ENCODE data around the gene CPT1A. TPM values are rescaled to one million over a fixed set of nuclear protein-coding genes. Genes with fewer than 3 reads are reported as not detected.

Gene CPT1A
- polyA plus RNA-seq, 1 of the 3 experiments (the other 2 are of a cell fraction), result 31.2 TPM

DNA sequence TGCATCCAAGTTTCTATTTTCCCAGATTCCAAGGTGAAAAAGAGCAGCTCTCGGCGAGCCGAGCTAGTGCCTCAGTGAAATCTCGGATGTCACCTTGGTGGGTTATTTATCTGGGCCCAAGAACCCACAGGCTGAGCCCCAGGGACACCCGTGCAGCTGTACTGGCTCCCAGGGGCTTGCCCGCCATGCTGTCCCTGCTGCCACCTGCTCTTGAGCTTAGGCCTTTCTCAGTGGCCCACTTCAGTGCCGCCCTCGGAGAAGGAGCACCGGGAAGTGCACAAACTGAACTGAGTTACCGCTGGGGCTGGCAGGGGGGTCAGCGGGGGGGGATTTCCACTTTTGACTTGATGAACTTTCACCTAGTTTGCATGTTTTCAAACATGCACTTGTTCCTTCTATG lies 27.9 kb downstream of the CPT1A start:
- no peak for DNase-seq
- Histone ChIP-seq H3K9me3 (no peaks in the 10 kb centered on the region), H3K4me1 (ENCODE audit: control insufficient read depth in 1 of 2, insufficient read depth in 2 of 2, low read depth in 1 of 2, low read length in 1 of 2) (peaks cover 0 to 7% of the 10 kb centered on the region in 2 experiments; a peak in 1 of 4 replicates), H3K27ac (ENCODE audit: low read depth in 2 of 2, low read length in 1 of 2) (no peak overlapping the region), H3K4me2 (no peak overlapping the region), H3K9me2 (no peaks in the 10 kb centered on the region), H3K79me2 (ENCODE audit: insufficient read depth) (peaks cover 14% of the 10 kb centered on the region), H4K20me1 (ENCODE audit: insufficient read depth) (peaks cover 33% of the 10 kb centered on the region), H2AFZ (ENCODE audit: low read depth) (no peak overlapping the region), H3K4me3 (ENCODE audit: low read depth in 2 of 2, low read length in 1 of 2) (no peak overlapping the region), H3K36me3 (replicated peaks in 1 of 2; ENCODE audit: control insufficient read depth in 1 of 2, insufficient read depth in 2 of 2, low read length in 1 of 2) (peaks cover 22 to 25% of the 10 kb centered on the region in 2 experiments), H3K9ac (no peak overlapping the region), H3K27me3 (ENCODE audit: insufficient read depth) (no peaks in the 10 kb centered on the region), H3F3A (replicated peaks; ENCODE audit: insufficient read depth) (no peaks in the 10 kb centered on the region)
- CTCF ChIA-PET, result no interaction called here
- no peak for TF ChIP-seq FOXM1 (IDR thresholded peaks at IDR 0.05; ENCODE audit: low read depth)
- TF ChIP-seq ELF1 (IDR thresholded peaks at IDR 0.05), result no peak
- no peak for TF ChIP-seq GATA2 (CRISPR knock-in tag; IDR thresholded peaks at IDR 0.05)
- TF ChIP-seq TEAD4 (IDR thresholded peaks at IDR 0.05; ENCODE audit: borderline replicate concordance, insufficient read depth), result no peak
- no peak for TF ChIP-seq MXI1 (IDR thresholded peaks at IDR 0.05; ENCODE audit: low read depth, low read length)
- no peak for TF ChIP-seq CHD2 (IDR thresholded peaks at IDR 0.05; ENCODE audit: low read length, partially characterized antibody)
- no peak for TF ChIP-seq TCF12 (IDR thresholded peaks at IDR 0.05)
- TF ChIP-seq, protein P1, sequence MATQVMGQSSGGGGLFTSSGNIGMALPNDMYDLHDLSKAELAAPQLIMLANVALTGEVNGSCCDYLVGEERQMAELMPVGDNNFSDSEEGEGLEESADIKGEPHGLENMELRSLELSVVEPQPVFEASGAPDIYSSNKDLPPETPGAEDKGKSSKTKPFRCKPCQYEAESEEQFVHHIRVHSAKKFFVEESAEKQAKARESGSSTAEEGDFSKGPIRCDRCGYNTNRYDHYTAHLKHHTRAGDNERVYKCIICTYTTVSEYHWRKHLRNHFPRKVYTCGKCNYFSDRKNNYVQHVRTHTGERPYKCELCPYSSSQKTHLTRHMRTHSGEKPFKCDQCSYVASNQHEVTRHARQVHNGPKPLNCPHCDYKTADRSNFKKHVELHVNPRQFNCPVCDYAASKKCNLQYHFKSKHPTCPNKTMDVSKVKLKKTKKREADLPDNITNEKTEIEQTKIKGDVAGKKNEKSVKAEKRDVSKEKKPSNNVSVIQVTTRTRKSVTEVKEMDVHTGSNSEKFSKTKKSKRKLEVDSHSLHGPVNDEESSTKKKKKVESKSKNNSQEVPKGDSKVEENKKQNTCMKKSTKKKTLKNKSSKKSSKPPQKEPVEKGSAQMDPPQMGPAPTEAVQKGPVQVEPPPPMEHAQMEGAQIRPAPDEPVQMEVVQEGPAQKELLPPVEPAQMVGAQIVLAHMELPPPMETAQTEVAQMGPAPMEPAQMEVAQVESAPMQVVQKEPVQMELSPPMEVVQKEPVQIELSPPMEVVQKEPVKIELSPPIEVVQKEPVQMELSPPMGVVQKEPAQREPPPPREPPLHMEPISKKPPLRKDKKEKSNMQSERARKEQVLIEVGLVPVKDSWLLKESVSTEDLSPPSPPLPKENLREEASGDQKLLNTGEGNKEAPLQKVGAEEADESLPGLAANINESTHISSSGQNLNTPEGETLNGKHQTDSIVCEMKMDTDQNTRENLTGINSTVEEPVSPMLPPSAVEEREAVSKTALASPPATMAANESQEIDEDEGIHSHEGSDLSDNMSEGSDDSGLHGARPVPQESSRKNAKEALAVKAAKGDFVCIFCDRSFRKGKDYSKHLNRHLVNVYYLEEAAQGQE (IDR thresholded peaks at IDR 0.05; ENCODE audit: low read depth, low read length), result no peak
- no peak for TF ChIP-seq EZH2phosphoT487 (IDR thresholded peaks at IDR 0.05; ENCODE audit: borderline replicate concordance, low read depth)
- TF ChIP-seq GABPA (IDR thresholded peaks at IDR 0.05; ENCODE audit: low read depth), result no peak
- TF ChIP-seq, protein P2, sequence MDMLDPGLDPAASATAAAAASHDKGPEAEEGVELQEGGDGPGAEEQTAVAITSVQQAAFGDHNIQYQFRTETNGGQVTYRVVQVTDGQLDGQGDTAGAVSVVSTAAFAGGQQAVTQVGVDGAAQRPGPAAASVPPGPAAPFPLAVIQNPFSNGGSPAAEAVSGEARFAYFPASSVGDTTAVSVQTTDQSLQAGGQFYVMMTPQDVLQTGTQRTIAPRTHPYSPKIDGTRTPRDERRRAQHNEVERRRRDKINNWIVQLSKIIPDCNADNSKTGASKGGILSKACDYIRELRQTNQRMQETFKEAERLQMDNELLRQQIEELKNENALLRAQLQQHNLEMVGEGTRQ (IDR thresholded peaks at IDR 0.05; ENCODE audit: borderline replicate concordance, low read depth, low read length), result no peak
- no peak for TF ChIP-seq FOSL2 (IDR thresholded peaks at IDR 0.05; ENCODE audit: borderline replicate concordance, low read depth)
- POLR2A ChIA-PET, result no interaction called here
- WGBS (ENCODE audit: low lambda C conversion rate), result 93% methylated on average over 10 of the region's 11 CpGs

DNA sequence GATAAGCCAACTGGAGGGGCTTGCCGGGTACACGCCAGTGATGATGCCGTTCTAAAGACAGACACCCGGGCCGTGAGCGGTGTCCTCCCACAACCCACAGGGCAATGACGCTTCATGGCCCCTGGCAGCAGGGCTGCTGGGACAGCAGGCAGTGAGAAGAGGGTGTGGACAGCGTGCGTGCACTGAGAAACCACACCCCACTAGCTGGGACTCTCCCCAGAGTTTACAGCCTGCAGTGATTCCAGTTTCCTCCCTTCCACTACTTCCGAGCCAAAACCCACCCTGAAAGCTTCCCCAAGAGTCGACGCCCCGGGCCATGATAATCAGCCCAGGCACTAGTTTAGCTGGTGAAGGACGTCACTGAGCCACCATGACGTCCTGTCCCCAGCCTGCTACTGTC lies 29.2 kb downstream of the CPT1A start:
- Histone ChIP-seq H3K4me1 (ENCODE audit: control insufficient read depth in 1 of 2, insufficient read depth in 2 of 2, low read depth in 1 of 2, low read length in 1 of 2) (peaks cover under 1 to 7% of the 10 kb centered on the region in 2 experiments; a peak in 2 of 4 replicates), H3K36me3 (replicated peaks in 1 of 2; ENCODE audit: control insufficient read depth in 1 of 2, insufficient read depth in 2 of 2, low read length in 1 of 2) (peaks cover 22 to 35% of the 10 kb centered on the region in 2 experiments), H3K79me2 (ENCODE audit: insufficient read depth) (peaks cover 22% of the 10 kb centered on the region), H3K9me2 (no peaks in the 10 kb centered on the region), H3K4me3 (ENCODE audit: low read depth in 2 of 2, low read length in 1 of 2) (no peak overlapping the region), H3F3A (replicated peaks; ENCODE audit: insufficient read depth) (peaks cover 4% of the 10 kb centered on the region), H3K9me3 (no peaks in the 10 kb centered on the region), H3K4me2 (no peak overlapping the region), H2AFZ (ENCODE audit: low read depth) (no peak overlapping the region), H3K9ac (no peak overlapping the region), H4K20me1 (ENCODE audit: insufficient read depth) (peaks cover 20% of the 10 kb centered on the region), H3K27ac (ENCODE audit: low read depth in 2 of 2, low read length in 1 of 2) (no peak overlapping the region), H3K27me3 (ENCODE audit: insufficient read depth) (no peaks in the 10 kb centered on the region)
- CTCF ChIA-PET, result interaction anchor here (0.9 kb wide), 1 partner anchor 11 kb away, joined by 4 read pairs; no protein-coding TSS in a partner anchor
- no peak for DNase-seq
- WGBS (ENCODE audit: low lambda C conversion rate), result 99% methylated on average over 7 of the region's 15 CpGs
- POLR2A ChIA-PET, result no interaction called here
- TF ChIP-seq RXRA (IDR thresholded peaks at IDR 0.05; ENCODE audit: borderline replicate concordance, low read depth), result no peak
- no peak for TF ChIP-seq EP300 (IDR thresholded peaks at IDR 0.05; ENCODE audit: borderline replicate concordance in 1 of 2, low read depth in 1 of 2, low read length in 1 of 2)
- TF ChIP-seq, protein P3, sequence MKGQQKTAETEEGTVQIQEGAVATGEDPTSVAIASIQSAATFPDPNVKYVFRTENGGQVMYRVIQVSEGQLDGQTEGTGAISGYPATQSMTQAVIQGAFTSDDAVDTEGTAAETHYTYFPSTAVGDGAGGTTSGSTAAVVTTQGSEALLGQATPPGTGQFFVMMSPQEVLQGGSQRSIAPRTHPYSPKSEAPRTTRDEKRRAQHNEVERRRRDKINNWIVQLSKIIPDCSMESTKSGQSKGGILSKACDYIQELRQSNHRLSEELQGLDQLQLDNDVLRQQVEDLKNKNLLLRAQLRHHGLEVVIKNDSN (IDR thresholded peaks at IDR 0.05; ENCODE audit: borderline replicate concordance, low read depth), result no peak
- TF ChIP-seq MXI1 (IDR thresholded peaks at IDR 0.05; ENCODE audit: low read depth, low read length), result no peak
- no peak for TF ChIP-seq NRF1 (IDR thresholded peaks at IDR 0.05; ENCODE audit: low read depth, low read length)
- no peak for TF ChIP-seq TAF1 (IDR thresholded peaks at IDR 0.05; ENCODE audit: borderline replicate concordance, low read depth, low read length)

Data from SK-N-SH (cell line).